MCF 10A (cell line): Measurements from ENCODE around the gene UNC13B. TPM values are rescaled to one million over a fixed set of nuclear protein-coding genes. Genes with fewer than 3 reads are reported as not detected.

Experiments used
- BruUV-seq: library from RNA; stranded (reverse); fragments of 400-500 nt; replicated peaks from 2 replicates; lab custom pipeline; 2021; lab: Mats Ljungman, UMichigan
- CTCF ChIA-PET: fragments of 300-600 bp; sonication (Branson Sonifier 250); formaldehyde crosslinking; extraction: SDS; loops from one replicate; lab custom pipeline; 2021; ENCODE audit warnings: antibody characterized with exemption, inconsistent platforms; lab: Yijun Ruan, JAX
- POLR2A ChIA-PET: fragments of 300-600, 350-650 bp; sonication (Branson Sonifier 250); formaldehyde crosslinking; extraction: SDS; loops from one replicate; lab custom pipeline; 2020; ENCODE audit warnings: antibody characterized with exemption, inconsistent platforms; lab: Yijun Ruan, JAX
- DNase-seq: peaks from one replicate; pipeline ENCODE4 v3.0.0-alpha.2; 2018; ENCODE audit not compliant: unreplicated experiment
- H3K27ac Mint-ChIP-seq: one replicate; pipeline ENCODE4 v1.8.0; 2022; ENCODE audit warnings: mild to moderate bottlenecking, low read depth, mixed read lengths; ENCODE audit not compliant: unreplicated experiment
- H3K27me3 Mint-ChIP-seq: one replicate; pipeline ENCODE4 v1.8.0; 2022; ENCODE audit warnings: mixed read lengths; ENCODE audit not compliant: insufficient read depth, unreplicated experiment
- H3K36me3 Mint-ChIP-seq: one replicate; pipeline ENCODE4 v1.8.0; 2022; ENCODE audit warnings: mild to moderate bottlenecking, moderate library complexity, mixed read lengths; ENCODE audit not compliant: insufficient read depth, unreplicated experiment
- H3K4me1 Mint-ChIP-seq: one replicate; pipeline ENCODE4 v1.8.0; 2022; ENCODE audit warnings: mixed read lengths; ENCODE audit not compliant: insufficient read depth, unreplicated experiment
- H3K4me3 Mint-ChIP-seq: one replicate; pipeline ENCODE4 v1.8.0; 2022; ENCODE audit warnings: mild to moderate bottlenecking, moderate library complexity, mixed read lengths; ENCODE audit not compliant: unreplicated experiment
- H3K9me3 Mint-ChIP-seq: one replicate; pipeline ENCODE4 v1.8.0; 2022; ENCODE audit warnings: mixed read lengths; ENCODE audit not compliant: unreplicated experiment
- intact Hi-C: fragments of 100-400 bp; cut with micrococcal nuclease; formaldehyde crosslinking; loops from 2 replicates; pipeline ENCODE4 v1.14.1; 2022
- total RNA-seq: library from RNA; stranded (reverse); gene quantifications from 2 replicates; pipeline ENCODE4 v1.2.3, GENCODE V29; 2022
- TF ChIP-seq, protein P1 (sequence below): fragments of 200-600 bp; IDR thresholded peaks from one replicate; pipeline ENCODE4 v1.8.0; 2022; ENCODE audit warnings: antibody characterized with exemption, mild to moderate bottlenecking; ENCODE audit not compliant: unreplicated experiment

Gene UNC13B
- total RNA-seq, 1 experiment from 2014 or later: 22.9 TPM

- DNase-seq: no peak
- H3K9me3 Mint-ChIP-seq: no peaks in the 10 kb centered on the region
- TF ChIP-seq, protein P1, sequence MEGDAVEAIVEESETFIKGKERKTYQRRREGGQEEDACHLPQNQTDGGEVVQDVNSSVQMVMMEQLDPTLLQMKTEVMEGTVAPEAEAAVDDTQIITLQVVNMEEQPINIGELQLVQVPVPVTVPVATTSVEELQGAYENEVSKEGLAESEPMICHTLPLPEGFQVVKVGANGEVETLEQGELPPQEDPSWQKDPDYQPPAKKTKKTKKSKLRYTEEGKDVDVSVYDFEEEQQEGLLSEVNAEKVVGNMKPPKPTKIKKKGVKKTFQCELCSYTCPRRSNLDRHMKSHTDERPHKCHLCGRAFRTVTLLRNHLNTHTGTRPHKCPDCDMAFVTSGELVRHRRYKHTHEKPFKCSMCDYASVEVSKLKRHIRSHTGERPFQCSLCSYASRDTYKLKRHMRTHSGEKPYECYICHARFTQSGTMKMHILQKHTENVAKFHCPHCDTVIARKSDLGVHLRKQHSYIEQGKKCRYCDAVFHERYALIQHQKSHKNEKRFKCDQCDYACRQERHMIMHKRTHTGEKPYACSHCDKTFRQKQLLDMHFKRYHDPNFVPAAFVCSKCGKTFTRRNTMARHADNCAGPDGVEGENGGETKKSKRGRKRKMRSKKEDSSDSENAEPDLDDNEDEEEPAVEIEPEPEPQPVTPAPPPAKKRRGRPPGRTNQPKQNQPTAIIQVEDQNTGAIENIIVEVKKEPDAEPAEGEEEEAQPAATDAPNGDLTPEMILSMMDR: no peak
- no peaks in the 10 kb centered on the region for H3K27me3 Mint-ChIP-seq
- no peak overlapping the region for H3K27ac Mint-ChIP-seq
- no peak overlapping the region for H3K4me3 Mint-ChIP-seq
- ChIA-PET POLR2A (no interaction called here), CTCF (no interaction called here)
- H3K4me1 Mint-ChIP-seq: no peaks in the 10 kb centered on the region
- intact Hi-C loops: no loop called here
- no peaks in the 10 kb centered on the region for H3K36me3 Mint-ChIP-seq
- BruUV-seq: no TSS peak
Measured at GRCh38 chr9:35306283-35306682, 144.5 kb downstream of the UNC13B start.

- TF ChIP-seq, protein P1: no peak
- ChIA-PET POLR2A (no interaction called here), CTCF (no interaction called here)
- BruUV-seq: no TSS peak
- H3K4me1 Mint-ChIP-seq: no peaks in the 10 kb centered on the region
- H3K27me3 Mint-ChIP-seq: no peaks in the 10 kb centered on the region
- DNase-seq: no peak
- H3K4me3 Mint-ChIP-seq: no peak overlapping the region
- intact Hi-C loops: no loop called here
- no peaks in the 10 kb centered on the region for H3K9me3 Mint-ChIP-seq
- no peak overlapping the region for H3K27ac Mint-ChIP-seq
- no peaks in the 10 kb centered on the region for H3K36me3 Mint-ChIP-seq
Measured at GRCh38 chr9:35308316-35308715, 146.5 kb downstream of the UNC13B start.

DNA sequence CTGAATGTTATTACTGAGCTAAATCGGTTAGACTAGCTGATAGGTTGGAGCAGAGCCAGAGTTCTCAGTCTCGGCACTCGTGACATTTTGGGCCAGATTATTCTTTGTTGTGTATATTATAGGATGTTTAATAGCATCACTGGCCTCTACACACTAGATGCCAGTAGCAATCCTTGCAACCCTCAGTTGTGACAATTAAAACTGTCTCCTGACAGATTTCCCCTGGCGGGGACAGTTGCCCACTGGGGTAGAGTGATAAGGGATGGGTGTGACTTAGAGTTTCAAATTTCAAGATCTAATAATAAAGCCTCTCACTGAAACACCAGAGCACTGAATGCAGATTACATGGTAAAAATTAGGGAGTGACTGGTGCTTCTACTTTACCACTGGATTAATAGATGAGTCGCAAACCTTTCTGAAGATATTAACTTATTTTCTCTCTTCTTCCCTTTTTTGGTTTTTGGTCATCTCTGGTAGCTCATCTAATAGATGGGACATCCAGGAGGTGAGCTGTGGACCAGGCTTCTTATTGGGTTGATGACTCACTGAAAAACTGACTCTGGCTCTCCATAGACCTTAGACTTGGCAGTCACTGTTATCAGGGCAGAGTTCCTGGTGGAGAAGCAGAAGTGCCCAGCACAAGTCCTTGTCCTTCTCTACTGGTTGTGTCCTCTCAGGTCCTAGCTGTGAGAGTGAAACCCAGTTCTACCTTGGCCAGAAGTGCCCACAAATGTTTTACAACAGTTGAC, 150.3 kb downstream of the UNC13B start:
- BruUV-seq: no TSS peak
- H3K27ac Mint-ChIP-seq: no peak overlapping the region
- H3K4me3 Mint-ChIP-seq: no peak overlapping the region
- DNase-seq: no peak
- H3K9me3 Mint-ChIP-seq: no peaks in the 10 kb centered on the region
- H3K36me3 Mint-ChIP-seq: no peaks in the 10 kb centered on the region
- intact Hi-C loops: no loop called here
- POLR2A ChIA-PET: no interaction called here
- H3K27me3 Mint-ChIP-seq: no peaks in the 10 kb centered on the region
- H3K4me1 Mint-ChIP-seq: no peaks in the 10 kb centered on the region
- TF ChIP-seq, protein P1: no peak
- CTCF ChIA-PET: interaction anchor here (0.5 to 1.0 kb wide), 2 partner anchors 35 to 75 kb away, joined by 3 to 4 read pairs; no protein-coding TSS in a partner anchor

DNA sequence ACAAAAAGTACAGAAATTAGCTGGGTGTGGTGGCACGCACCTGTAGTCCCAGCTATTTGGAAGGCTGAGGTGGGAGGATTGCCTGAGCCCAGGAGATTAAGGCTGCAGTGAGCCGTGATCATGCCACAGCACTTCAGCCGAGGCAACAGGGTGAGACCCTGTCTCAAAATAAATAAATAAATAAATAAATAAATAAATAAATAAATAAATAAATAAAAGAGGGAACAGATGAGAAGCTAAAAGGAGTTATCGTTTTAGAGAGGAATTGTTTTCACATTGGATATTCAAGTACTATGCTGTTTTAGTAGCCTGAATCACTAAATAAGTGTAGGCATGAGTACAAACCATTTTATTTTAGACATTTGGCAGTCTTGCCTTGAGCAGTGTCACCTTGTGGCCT, 151.7 kb downstream of the UNC13B start:
- POLR2A ChIA-PET: interaction anchor here (0.6 kb wide), 1 partner anchor 57 kb away, joined by 3 read pairs; no protein-coding TSS in a partner anchor
- Mint-ChIP-seq H3K9me3 (no peaks in the 10 kb centered on the region), H3K27me3 (no peaks in the 10 kb centered on the region), H3K4me1 (no peaks in the 10 kb centered on the region), H3K27ac (no peak overlapping the region), H3K36me3 (no peaks in the 10 kb centered on the region), H3K4me3 (no peak overlapping the region)
- TF ChIP-seq, protein P1: no peak
- intact Hi-C loops: no loop called here
- CTCF ChIA-PET: interaction anchor here (1.1 kb wide), 1 partner anchor 54 kb away, joined by 4 read pairs; no protein-coding TSS in a partner anchor
- no peak for DNase-seq
- no TSS peak for BruUV-seq
